GM19468 (cell line): ENCODE measurements around the gene NOP16.
A peak's percentile ranks its signal among the peaks of the same experiment; 100 is the strongest.

ENCODE experiments used
- ATAC-seq: cut with Tn5 transposase; IDR thresholded peaks from one replicate; pipeline ENCODE4 v1.9.1; 2021; ENCODE audit warnings: mild to moderate bottlenecking, moderate library complexity, moderate number of reproducible peaks; ENCODE audit not compliant: unreplicated experiment; ENCODE audit errors: extremely low read depth

The NOP16 gene

DNA sequence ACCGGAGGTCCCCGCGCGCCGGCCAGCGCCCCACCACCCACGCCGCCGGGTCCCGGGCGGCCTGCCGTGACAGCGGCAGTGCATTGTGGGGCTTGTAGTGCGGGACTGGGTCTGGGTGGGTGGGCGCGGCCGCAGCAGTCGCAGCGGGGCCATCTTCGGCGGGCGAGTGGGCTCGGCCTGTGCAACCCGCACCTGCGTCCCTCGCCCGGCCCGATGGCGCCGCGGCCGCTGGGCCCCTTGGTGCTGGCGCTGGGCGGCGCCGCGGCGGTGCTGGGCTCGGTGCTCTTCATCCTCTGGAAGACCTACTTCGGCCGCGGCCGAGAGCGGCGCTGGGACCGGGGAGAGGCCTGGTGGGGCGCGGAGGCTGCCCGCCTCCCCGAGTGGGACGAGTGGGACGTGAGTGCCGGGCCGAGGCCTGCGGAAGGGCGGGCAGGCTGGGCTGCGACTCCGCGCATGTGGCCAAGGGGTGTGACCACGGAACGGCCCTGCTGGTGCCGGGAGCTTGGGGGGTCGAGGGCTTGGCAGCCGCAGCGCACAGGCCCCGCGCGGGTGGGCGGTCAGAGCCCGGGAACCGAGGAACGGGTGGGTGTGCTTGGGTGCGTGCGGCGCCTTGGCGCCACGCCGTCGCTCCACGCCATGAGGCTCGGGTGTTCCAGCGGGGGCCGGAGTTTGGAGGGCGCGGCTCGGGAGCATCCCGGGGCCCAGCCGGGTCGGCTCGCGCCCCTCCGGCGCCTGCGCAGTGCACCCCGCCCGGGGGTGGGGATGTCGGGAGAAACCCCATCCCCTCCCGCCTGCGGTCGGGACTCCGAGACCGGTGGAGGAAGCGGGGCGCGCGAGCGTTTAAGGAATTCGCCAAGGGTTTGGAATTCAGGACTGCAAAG is 22.8 kb downstream of the NOP16 start, which contains the start of gene ARL10:
TSS of gene ARL10 (plus strand) at position 137 of the 881 bp plus-strand sequence. CDS start at position 214, 77 bp downstream.
- no peak for ATAC-seq

- no peak for ATAC-seq
These were observed 23.5 kb downstream of the NOP16 start for GRCh38 chr5:176364765-176365350.

DNA sequence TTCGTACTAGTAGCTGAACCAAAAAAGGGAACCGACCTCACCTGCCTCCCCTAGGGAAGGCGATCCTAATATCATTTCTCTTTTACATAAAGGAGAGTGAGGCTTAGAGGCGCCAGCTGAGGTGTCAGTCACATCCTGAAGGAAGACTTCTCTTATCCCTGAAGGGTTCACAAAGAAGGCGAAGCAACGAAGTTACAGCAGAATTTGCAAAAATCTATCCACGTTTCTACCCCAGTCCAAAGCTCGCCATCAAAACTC is 26.2 kb downstream of the NOP16 start:
- no peak for ATAC-seq

DNA sequence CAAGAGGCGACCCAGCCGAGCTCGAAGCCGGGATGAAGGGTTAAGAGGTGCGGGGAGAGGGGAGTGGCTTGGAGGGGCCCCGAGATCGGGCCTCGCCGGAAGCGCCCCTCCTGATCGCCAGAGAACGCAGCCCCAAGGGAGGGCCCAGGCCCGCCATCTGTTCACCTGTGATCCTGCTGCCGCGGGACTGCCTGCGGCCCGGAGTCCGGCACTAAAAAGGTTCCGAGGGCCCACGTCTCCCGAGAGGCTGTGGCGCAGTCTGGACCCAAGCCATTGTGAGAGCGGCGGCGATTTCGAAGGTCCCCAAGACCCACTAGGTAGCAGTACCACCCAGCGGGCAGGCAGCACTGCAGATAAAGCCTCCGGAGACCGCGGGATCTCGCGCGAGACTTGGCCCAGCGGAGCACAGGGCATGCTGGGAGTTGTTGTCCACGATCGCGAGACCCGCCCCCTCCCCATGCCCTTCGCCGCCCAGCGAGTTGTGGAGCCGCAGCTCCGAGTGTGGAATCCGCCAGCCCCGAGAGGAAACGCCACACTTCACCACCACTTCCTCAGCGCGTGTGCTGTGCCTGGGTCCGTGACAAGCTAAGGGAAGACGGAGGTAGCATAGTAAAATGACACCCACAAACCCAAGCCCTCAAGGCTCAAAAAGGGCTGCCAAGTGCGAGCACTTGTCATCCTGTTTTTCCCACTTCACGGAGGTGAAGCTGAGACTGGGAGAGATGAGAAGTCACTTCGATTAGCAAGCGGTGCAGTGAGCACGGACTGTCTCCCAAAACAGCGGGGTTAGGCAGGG is 26.8 kb downstream of the NOP16 start, which contains the start of gene KIAA1191:
TSS of gene KIAA1191 (minus strand) at position 328 of the 796 bp plus-strand sequence. CDS start 2,256 bp downstream, outside the sequence.
- ATAC-seq = peak; percentile 86

- ATAC-seq = no peak
These were observed 27.4 kb downstream of the NOP16 start for GRCh38 chr5:176360894-176361436.

DNA sequence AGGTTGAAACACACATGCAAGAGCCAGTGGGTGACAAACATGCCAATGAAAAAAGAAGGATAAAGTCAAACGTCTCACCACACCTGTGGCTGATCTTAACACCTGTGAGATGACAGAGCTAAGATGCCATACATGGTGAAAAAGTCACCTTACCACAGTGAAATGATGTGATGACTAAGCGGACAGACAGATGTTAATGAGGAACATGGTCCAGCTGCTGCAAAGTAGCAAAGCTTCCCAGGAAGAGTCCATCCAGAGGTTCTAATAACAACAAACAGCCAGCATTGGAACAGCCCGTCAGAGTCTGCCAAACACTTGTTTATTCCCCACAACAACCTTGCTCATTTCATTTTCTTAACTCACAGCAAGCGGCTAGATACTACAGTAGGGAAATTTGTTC is 28.7 kb downstream of the NOP16 start:
- ATAC-seq = no peak

GRCh38 chr5:176356179-176356566 is 32.2 kb downstream of the NOP16 start:
- ATAC-seq = no peak

DNA sequence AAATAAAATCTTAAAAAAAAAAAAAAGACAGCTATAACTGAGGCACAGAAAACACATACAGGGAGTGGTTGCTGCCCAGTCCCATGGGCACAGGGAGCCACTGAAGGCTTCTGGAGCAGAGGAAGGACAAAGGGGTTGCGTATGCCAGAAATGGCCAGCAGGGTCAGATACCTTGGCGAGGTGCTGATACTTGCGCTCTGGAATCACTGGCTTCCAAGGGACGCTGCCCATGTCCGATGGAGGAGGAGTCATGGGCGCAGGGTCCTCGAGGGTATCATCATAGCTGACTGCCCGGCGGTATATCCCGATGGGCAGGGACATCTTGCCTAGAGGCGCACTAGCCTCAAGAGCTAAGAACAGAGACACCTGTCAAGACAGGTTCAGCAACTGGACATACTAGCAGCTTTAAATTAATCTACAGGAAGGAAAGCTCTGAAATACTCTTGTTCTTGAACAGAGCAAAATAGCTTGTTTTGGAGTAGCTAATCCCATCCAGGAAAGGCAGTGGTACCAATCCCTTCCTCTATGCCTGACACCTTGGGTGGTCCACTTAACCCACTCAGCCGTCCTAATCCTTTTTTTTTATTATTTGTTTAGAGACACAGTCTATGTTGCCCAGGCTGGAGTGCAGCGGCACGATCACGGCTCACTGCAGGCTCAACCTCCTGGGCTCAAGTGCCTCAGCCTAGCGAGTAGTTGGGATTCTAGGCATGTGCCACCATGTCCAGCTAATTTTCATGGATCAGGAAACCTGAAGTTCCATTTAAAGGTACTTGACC is 32.8 kb downstream of the NOP16 start:
- no peak for ATAC-seq

DNA sequence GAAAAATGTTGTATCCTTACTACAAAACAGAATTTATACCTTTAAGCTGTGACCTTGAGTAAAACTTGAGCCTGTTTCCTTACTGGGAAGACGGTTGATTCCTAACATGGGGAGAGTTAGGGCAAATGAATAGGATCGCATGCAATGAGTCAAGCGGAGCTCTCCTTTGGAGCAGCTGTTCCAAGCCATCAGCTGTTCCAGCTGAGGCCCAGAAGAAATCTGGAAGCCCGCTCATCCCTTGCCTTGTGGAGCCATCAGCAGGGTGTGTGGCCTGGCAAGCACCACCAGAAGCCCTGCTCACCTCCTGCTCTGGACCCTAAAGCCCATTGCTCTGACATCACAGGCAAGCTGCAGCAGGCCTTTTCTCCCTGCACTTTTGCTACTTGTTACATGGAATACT is 34.9 kb downstream of the NOP16 start:
- no peak for ATAC-seq

DNA sequence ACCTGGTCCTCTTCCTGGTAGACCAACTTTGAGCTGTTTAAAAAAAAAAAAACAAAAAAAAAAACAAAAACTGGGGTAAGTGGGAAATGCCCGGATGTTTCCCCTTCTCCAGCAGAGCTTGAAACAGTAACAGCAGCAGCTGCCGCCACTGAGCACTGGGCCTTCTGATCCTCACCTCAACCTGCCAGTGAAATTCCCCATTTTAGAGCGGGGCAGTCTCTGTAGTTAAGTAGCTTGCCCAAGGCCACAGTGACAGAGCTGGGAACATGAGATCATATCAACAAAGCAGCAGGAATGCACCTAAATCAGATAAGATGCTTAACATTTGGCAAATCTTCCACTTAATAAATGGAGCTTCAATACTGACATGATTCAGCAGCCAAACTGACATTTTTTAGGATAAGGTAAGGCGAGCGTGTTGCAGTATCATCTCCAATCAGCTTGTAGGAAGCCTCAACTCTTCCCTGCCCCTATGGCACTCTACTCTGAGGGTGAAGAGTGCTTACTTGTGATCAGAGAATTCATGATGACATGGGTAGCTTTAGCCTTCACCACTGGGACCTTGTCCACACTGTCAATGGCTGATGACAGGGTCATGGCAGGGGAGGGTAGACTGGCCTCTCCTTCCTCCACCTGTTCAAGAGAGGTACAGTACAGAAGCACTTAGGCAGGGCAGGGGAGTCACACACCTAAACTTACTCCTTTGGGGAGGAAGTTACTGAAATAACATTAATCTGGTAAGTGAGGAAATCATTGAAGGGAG is 36.1 kb downstream of the NOP16 start:
- no peak for ATAC-seq

DNA sequence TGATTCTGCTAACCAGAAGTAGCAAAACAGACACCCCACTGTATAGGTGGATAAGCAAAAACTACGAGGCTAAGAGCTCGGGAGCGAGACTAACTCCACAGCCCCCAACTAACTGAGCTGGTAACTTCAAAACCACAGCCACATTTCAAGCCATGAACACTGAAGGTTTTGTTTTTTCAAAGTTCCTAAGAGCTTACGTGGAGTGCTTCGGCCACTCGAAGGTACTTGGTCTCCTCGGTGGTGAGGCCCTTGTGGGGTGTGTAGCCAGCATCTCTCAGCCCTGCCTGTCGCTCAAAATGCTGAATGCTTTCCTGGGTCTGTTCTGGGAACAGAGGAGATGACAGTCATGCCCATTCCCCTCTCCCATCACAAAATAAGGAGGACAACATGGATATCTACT is 38.0 kb downstream of the NOP16 start:
- no peak for ATAC-seq

DNA sequence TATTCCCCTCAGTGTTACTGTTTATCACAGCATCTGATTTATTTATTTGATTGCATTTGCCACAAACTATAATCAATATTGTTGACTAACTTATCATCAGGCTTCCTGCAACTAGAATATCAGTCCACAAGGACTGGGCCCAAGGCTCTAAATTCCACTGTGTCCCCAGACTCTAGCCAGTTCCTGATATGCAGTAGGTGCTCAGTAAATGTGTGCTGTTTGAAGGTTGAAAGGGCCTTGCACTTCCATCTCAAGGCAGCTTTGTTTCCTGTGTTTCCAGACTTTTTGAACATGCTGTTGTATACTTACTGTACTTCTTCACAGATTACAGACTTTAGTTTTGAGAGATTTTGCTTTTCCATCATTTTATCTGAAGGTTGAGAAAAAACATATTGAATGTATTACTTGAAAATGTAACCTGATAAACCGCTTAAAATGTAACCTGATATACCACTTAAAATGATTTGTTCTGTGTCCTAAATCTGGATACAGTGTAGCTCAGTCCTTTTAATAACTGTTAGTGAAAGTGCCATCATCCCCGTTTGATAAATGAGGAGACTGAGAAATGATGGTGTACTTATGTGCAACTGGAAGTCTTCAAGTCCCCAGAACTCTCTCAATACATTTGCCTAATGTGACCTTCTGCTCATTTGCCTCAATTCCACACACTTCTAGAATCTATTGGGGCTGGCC is 45.5 kb downstream of the NOP16 start:
- ATAC-seq = no peak

- ATAC-seq = no peak
These were observed 46.3 kb downstream of the NOP16 start for GRCh38 chr5:176342158-176342483.

GRCh38 chr5:176341325-176342157 is 46.9 kb downstream of the NOP16 start:
- no peak for ATAC-seq

GRCh38 chr5:176339304-176339703 is 49.1 kb downstream of the NOP16 start:
- ATAC-seq = no peak

DNA sequence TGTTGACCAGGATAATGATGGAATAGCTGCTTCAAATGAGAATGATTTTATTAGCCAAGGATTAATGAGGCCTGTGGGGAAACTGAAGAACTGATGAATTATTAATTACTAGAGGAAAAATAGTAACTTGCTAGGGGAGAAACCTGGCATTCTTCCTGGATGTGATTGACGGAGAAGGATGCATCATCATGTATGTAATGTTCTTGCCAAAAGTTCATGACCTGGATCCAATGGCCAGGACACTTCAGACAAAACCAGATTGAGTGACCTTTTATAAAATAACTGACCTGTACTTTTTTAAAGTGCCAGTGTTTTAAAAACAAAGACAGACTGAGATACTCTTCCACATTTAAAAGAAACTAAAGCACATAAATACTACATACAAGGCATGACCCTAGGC is 50.5 kb downstream of the NOP16 start:
- no peak for ATAC-seq

DNA sequence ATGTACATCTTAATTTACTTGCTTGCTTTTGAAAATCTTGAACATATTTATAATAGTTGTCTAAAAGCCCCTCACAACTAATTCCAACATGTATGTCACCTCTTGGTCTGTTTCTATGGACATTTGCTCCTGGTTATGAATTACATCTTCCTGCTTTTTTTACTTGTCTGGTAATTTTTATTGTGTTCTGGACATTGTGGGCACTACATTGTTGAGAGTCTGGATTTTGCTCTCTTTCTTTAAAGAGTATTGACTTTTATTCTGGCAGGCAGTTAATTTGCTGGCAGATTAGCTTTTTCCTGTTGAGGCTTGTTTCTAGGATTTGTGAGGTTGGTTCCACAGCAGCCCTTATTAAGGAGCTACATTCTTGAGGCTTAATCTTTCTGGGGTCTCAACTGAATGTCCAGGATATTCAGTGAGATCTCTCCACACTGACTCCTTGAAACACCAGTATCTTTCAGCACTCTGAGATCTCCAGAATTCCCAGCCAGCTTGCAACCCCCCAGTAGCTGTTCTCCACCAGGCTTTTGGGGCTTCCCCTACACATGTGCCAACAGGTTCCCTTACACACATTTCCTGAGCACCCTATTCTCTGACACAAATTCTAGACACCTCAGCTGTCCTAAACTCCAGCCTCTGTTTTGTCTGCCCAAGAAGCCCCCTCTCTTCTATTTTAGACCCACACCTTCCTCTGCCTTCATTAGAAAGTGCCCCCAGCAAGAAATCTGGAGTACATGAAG is 54.2 kb downstream of the NOP16 start:
- ATAC-seq = no peak
